HG02642 (cell line): ENCODE results near the gene PKN3.
"Not testable (repeated sequence)": the region's sequence is repeated elsewhere in the genome, so short reads cannot be mapped to it uniquely, and the experiment has no call there.

Experiments used
- ATAC-seq: cut with Tn5 transposase; IDR thresholded peaks from one replicate; pipeline ENCODE4 v1.9.1; 2021; ENCODE audit warnings: mild to moderate bottlenecking; ENCODE audit not compliant: unreplicated experiment, poor library complexity

Gene PKN3

GRCh38 chr9:128689820-128690683 lies 12.3 kb upstream of the PKN3 start:
- peak; percentile 3 for ATAC-seq

GRCh38 chr9:128690684-128691034 lies 11.6 kb upstream of the PKN3 start:
- ATAC-seq, result no peak

- not testable (repeated sequence) for ATAC-seq
Measured at GRCh38 chr9:128693738-128694137, 8.6 kb upstream of the PKN3 start.

GRCh38 chr9:128694344-128694743 lies 8.0 kb upstream of the PKN3 start:
- no peak for ATAC-seq

- ATAC-seq, result no peak
Measured at GRCh38 chr9:128696923-128697707, 5.2 kb upstream of the PKN3 start.

GRCh38 chr9:128699096-128699795 lies 3.1 kb upstream of the PKN3 start:
- not testable (repeated sequence) for ATAC-seq

GRCh38 chr9:128701227-128701854 lies 962 bp upstream of the PKN3 start:
- ATAC-seq, result no peak

- ATAC-seq, result no peak
Measured at GRCh38 chr9:128702949-128703615, 779 bp downstream of the PKN3 start.

- no peak for ATAC-seq
Measured at GRCh38 chr9:128703616-128704355, 1.5 kb downstream of the PKN3 start.

- no peak for ATAC-seq
Measured at GRCh38 chr9:128704356-128704670, 2.0 kb downstream of the PKN3 start.

- no peak for ATAC-seq
Measured at GRCh38 chr9:128705051-128705965, 3.0 kb downstream of the PKN3 start.

- no peak for ATAC-seq
Measured at GRCh38 chr9:128706045-128706444, 3.7 kb downstream of the PKN3 start.

GRCh38 chr9:128706671-128707381 lies 4.5 kb downstream of the PKN3 start:
- no peak for ATAC-seq

GRCh38 chr9:128707446-128707845 lies 5.1 kb downstream of the PKN3 start:
- no peak for ATAC-seq

GRCh38 chr9:128712451-128713410 lies 10.4 kb downstream of the PKN3 start:
- no peak for ATAC-seq

GRCh38 chr9:128713411-128713780 lies 11.1 kb downstream of the PKN3 start:
- ATAC-seq, result no peak
